IMR-90 (cell line): ENCODE data around the gene PALLD.

Source experiments
- BHLHE40 ChIP-seq: fragments of 150-350 bp; IDR thresholded peaks from 2 replicates; pipeline ENCODE4 v1.6.1; 2016; ENCODE audit warnings: mild to moderate bottlenecking, low read depth, low read length
- CEBPB ChIP-seq: IDR thresholded peaks from 2 replicates; pipeline ENCODE4 v1.6.1; 2012; ENCODE audit warnings: low read depth, low read length, improper control_type of control experiment
- CHD1 ChIP-seq: IDR thresholded peaks from 2 replicates; pipeline ENCODE4 v1.6.1; 2012; ENCODE audit warnings: low read depth, low read length, improper control_type of control experiment
- CTCF ChIP-seq: conservative IDR thresholded peaks from 2 replicates; pipeline ENCODE4 v1.5.1; 2012; ENCODE audit warnings: mild to moderate bottlenecking, low read depth, low read length, improper control_type of control experiment
- FOS ChIP-seq: fragments of 150-350 bp; IDR thresholded peaks from 2 replicates; pipeline ENCODE4 v1.6.1; 2016; ENCODE audit warnings: low read depth, low read length
- MAZ ChIP-seq: IDR thresholded peaks from 2 replicates; pipeline ENCODE4 v1.6.1; 2012; ENCODE audit warnings: low read depth, mild to moderate bottlenecking, low read length, improper control_type of control experiment, moderate library complexity, borderline replicate concordance
- POLR2A ChIP-seq: IDR thresholded peaks from 2 replicates; pipeline ENCODE4 v1.6.1; 2012; ENCODE audit warnings: mild to moderate bottlenecking, low read depth, low read length
- RCOR1 ChIP-seq: IDR thresholded peaks from 2 replicates; pipeline ENCODE4 v1.6.1; 2012; ENCODE audit warnings: mild to moderate bottlenecking, low read length, improper control_type of control experiment; ENCODE audit not compliant: insufficient replicate concordance
- RFX5 ChIP-seq: IDR thresholded peaks from 2 replicates; pipeline ENCODE4 v1.8.0; 2012; ENCODE audit warnings: low read depth, mild to moderate bottlenecking, low read length, moderate library complexity
- USF2 ChIP-seq: fragments of 150-350 bp; IDR thresholded peaks from 2 replicates; pipeline ENCODE4 v1.6.1; 2017; ENCODE audit warnings: mild to moderate bottlenecking, antibody characterized with exemption, low read length, low read depth

DNA sequence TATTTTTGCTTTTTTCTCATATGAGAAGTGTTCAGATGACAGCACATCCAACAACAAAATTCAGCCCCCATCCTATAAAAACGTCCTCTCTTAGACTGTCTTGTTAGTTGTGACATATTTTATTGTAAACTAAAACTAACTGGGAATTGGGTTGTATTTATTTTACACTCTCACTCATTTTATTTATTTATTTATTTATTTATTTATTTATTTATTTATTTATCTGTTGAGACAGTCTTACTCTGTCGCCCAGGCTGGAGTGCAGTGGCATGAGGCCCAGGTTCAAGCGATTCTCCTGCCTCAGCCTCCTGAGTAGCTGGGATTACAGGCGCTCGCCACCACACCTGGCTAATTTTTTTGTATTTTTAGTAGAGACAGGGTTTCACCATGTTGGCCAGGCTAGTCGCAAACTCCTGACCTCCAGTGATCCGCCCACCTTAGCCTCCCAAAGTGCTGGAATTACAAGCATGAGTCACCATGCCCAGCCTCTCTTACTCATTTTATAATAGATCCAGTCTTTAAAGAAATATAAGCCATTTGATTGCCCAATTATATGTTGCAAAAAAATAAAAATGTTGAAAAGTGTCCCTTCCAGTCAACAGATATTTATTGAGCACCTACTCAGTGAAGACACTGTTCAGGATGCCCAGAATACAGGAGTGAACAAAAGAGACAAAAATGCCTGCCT is 44.6 kb downstream of the PALLD start:
- TF ChIP-seq CTCF (no peak), FOS (peak; percentile 81), BHLHE40 (no peak), MAZ (no peak), RCOR1 (no peak), POLR2A (no peak), CEBPB (peak; percentile 83), CHD1 (no peak), USF2 (no peak), RFX5 (no peak)
